D721Med (cell line): ENCODE results near the gene EIF3L.
A peak's percentile ranks its signal among the peaks of the same experiment; 100 is the strongest.

Experiments
- DNase-seq: peaks from one replicate; pipeline ENCODE4 v3.0.0; 2011; ENCODE audit warnings: low spot score; ENCODE audit not compliant: insufficient read length
- FAIRE-seq: peaks from 2 replicates; lab custom pipeline; 2011; peaks lifted over from hg19 to GRCh38; lab: Jason Lieb, UNC
- TF ChIP-seq, protein P1 (sequence below): IDR thresholded peaks from 2 replicates; pipeline ENCODE4 v1.5.1; 2012; ENCODE audit warnings: mild to moderate bottlenecking, control low read depth; ENCODE audit not compliant: insufficient read depth; ENCODE audit errors: missing control alignments

The EIF3L gene

DNA sequence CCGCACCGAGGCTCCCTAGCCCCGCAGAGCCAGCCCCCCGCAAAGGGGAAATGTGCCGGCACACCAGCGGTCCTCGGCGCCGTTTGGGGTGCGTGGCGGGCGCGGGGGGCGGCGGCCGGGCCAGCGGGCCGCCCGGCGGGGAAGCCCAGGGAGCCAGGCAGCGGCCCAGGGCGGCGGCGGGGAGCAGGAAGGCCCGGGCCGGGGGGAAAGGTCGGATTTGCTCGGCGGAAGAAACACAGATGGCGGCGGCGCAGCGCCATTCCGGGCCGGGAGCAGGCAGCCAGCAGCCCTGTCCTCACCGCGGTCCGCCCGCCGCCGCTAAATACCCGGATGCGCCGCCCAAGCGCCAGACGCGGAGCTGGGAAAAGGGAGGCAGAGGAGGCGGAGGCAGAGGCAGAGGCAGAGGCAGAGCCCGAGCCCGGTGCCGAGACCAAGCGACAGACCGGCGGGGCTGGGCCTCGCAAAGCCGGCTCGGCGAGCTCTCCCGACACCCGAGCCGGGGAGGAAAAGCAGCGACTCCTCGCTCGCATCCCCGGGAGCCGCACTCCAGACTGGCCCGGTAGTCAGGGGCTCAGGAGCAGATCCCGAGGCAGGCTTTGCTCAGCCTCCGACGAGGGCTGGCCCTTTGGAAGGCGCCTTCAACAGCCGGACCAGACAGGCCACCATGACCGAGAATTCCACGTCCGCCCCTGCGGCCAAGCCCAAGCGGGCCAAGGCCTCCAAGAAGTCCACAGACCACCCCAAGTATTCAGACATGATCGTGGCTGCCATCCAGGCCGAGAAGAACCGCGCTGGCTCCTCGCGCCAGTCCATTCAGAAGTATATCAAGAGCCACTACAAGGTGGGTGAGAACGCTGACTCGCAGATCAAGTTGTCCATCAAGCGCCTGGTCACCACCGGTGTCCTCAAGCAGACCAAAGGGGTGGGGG lies 44.1 kb upstream of the EIF3L start:
- TF ChIP-seq, protein P1, sequence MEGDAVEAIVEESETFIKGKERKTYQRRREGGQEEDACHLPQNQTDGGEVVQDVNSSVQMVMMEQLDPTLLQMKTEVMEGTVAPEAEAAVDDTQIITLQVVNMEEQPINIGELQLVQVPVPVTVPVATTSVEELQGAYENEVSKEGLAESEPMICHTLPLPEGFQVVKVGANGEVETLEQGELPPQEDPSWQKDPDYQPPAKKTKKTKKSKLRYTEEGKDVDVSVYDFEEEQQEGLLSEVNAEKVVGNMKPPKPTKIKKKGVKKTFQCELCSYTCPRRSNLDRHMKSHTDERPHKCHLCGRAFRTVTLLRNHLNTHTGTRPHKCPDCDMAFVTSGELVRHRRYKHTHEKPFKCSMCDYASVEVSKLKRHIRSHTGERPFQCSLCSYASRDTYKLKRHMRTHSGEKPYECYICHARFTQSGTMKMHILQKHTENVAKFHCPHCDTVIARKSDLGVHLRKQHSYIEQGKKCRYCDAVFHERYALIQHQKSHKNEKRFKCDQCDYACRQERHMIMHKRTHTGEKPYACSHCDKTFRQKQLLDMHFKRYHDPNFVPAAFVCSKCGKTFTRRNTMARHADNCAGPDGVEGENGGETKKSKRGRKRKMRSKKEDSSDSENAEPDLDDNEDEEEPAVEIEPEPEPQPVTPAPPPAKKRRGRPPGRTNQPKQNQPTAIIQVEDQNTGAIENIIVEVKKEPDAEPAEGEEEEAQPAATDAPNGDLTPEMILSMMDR, result no peak
- FAIRE-seq (no peak), DNase-seq (peak; percentile 53)

DNA sequence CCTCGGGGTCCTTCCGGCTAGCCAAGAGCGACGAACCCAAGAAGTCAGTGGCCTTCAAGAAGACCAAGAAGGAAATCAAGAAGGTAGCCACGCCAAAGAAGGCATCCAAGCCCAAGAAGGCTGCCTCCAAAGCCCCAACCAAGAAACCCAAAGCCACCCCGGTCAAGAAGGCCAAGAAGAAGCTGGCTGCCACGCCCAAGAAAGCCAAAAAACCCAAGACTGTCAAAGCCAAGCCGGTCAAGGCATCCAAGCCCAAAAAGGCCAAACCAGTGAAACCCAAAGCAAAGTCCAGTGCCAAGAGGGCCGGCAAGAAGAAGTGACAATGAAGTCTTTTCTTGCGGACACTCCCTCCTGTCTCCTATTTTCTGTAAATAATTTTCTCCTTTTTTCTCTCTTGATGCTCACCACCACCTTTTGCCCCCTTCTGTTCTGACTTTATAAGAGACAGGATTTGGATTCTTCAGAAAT lies 43.4 kb upstream of the EIF3L start:
- FAIRE-seq (no peak), DNase-seq (no peak)
- TF ChIP-seq, protein P1, result no peak

DNA sequence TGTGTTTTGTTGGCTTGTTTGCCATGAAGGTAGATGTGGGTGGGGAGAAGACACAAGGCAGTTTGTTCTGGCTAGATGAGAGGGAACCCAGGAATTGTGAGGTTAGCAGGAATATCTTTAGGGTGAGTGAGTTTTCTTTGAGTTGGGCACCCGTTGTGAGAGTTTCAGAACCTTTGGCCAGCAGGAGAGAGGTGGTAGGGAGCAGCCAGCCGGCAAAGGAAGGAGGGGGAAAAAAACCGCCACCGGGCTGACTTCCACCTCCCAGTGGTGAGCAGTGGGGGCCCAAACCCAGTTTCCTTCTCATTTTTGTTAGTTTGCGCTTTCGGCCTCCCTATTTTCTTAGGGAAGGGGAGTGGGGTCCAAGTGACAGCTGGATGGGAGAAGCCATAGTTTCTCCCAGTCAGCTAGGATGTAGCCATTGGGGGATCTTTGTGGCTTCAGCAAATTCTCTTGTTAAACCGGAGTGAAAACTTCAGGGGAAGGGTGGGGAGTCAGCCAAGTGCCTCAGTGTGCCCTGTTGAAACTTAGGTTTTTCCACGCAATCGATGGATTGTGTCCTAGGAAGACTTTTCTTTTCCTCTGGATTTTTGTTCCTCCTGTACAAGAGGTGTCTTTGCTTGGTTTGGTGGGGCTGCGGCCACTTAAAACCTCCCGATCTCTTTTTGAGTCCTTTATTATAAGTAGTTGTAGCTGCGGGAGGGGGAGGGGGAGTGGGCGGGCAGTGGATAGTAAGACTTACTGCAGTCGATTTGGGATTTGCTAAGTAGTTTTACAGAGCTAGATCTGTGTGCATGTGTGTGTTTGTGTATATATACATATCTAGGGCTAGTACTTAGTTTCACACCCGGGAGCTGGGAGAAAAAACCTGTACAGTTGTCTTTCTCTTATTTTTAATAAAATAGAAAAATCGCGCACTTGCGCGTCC lies 42.5 kb upstream of the EIF3L start:
- FAIRE-seq, result no peak
- TF ChIP-seq, protein P1, result no peak
- peak; percentile 0 for DNase-seq

DNA sequence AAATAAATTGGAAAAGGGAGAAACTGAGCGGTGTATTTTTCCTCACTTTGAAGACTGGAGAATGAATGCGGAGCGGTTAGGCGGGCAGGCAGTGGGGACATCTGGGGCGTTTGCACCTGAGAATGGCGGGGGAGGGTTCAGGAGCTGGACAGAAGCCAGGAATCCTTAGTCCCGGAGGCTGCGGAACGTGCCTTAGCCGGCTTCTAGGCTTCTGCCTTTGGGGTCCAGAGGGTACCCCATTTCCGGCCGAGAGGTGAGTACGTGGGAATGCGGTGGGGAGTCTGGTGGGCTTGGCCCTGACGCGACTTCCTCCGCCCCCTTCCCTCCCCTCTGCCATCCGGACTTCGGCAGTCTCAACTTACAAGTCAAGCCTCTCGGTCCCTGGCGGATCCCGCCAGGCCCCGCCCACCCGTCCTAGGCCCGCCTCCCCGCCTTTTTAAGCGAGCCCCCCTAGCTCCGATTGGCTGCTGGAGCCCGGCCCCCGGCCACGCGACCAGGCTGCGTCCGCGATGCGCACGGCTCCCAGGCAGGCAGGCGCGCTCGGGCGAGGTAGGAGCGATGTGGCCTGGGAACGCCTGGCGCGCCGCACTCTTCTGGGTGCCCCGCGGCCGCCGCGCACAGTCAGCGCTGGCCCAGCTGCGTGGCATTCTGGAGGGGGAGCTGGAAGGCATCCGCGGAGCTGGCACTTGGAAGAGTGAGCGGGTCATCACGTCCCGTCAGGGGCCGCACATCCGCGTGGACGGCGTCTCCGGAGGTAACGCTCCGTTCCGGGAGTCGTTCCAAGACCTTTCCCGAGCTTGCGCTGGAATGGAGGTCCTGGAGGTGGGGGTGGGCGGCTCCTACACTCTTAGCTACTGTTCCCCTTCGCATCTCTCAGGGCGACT lies 41.6 kb upstream of the EIF3L start, which contains the start of gene GCAT:
Gene GCAT, plus strand, starts transcription at position 525 of the 884 bp plus-strand sequence. Its CDS starts 34 bp downstream, at position 559.
- peak; percentile 76 for DNase-seq
- FAIRE-seq, result no peak

DNA sequence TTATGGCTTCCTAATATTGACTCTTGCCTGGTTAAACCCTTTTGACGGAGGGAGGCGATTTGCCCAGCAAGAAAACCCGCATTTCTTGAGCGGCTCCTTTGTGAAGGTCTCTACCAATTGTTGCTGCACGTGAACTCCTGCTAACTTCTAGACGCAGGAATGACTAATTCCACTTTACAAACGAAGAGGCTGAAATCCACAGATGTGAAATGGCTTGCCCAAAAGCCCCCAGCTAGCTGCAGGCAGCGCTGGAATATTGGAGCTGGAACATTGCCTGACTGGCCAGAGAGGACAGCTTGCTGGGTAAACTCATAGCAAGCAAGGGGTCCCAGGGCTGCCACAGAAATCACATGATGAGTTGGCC lies 40.9 kb upstream of the EIF3L start:
- TF ChIP-seq, protein P1, result no peak
- FAIRE-seq (no peak), DNase-seq (peak; percentile 1)

More for the DNA sequence above, 41.6 kb upstream of the EIF3L start, which contains the start of gene GCAT:
- TF ChIP-seq, protein P1, result no peak

DNA sequence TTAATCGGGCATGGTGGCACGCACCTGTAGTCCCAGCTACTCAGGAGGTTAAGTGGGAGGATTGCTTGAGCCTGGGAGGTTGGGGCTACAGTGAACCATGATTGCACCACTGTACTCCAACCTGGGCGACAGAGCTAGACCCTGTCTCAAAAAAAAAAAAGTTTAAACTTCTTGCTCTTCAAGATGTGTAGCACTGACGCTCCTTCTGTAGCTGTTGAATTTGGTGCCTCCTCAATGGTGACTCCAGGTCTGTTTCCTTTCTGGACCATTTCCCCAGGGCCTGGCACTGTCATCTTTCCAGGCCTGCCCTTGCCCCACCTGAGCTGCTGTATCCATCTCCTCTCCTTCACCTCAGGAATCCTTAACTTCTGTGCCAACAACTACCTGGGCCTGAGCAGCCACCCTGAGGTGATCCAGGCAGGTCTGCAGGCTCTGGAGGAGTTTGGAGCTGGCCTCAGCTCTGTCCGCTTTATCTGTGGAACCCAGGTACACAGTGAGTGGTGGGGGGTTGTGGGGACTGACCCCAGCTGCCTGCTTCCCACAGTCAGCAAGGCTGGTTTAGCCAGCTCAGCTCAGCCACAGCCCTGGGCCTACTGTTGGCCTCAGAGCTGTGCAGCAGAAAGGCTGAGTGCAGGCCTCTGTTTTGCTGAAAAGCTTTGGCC lies 39.4 kb upstream of the EIF3L start:
- no peak for DNase-seq
- TF ChIP-seq, protein P1, result no peak
- no peak for FAIRE-seq
